Calu3 (cell line): ENCODE results near the gene PROK1. TPM values are rescaled to one million over a fixed set of nuclear protein-coding genes. Genes with fewer than 3 reads are reported as not detected.

Experiments used
- BruUV-seq: library from RNA; stranded (reverse); fragments of 400-500 nt; replicated peaks from 2 replicates; lab custom pipeline; 2021; lab: Mats Ljungman, UMichigan
- CTCF ChIA-PET: fragments of 300-600 bp; sonication (Branson Sonifier 250); formaldehyde crosslinking; loops from one replicate; lab custom pipeline; 2022; ENCODE audit warnings: antibody characterized with exemption; lab: Charles Lee
- DNase-seq: peaks from one replicate; pipeline ENCODE4 v3.0.0; 2022
- H3K27ac Mint-ChIP-seq: one replicate; pipeline ENCODE4 v1.8.0; 2022; ENCODE audit warnings: mixed read lengths; ENCODE audit not compliant: unreplicated experiment
- H3K27me3 Mint-ChIP-seq: one replicate; pipeline ENCODE4 v1.8.0; 2022; ENCODE audit warnings: mixed read lengths; ENCODE audit not compliant: unreplicated experiment
- H3K36me3 Mint-ChIP-seq: one replicate; pipeline ENCODE4 v1.8.0; 2022; ENCODE audit warnings: mild to moderate bottlenecking, moderate library complexity, mixed read lengths; ENCODE audit not compliant: insufficient read depth, unreplicated experiment
- H3K4me1 Mint-ChIP-seq: one replicate; pipeline ENCODE4 v1.8.0; 2022; ENCODE audit warnings: mild to moderate bottlenecking, low read depth, mixed read lengths; ENCODE audit not compliant: unreplicated experiment
- H3K4me3 Mint-ChIP-seq: one replicate; pipeline ENCODE4 v1.8.0; 2022; ENCODE audit warnings: mild to moderate bottlenecking, low read depth, moderate library complexity, mixed read lengths; ENCODE audit not compliant: unreplicated experiment
- H3K9me3 Mint-ChIP-seq: one replicate; pipeline ENCODE4 v1.8.0; 2022; ENCODE audit warnings: low read depth, mixed read lengths; ENCODE audit not compliant: unreplicated experiment
- CTCF ChIP-seq: fragments of 200-600 bp; IDR thresholded peaks from one replicate; pipeline ENCODE4 v1.8.0; 2022; ENCODE audit warnings: antibody characterized with exemption; ENCODE audit not compliant: unreplicated experiment
- intact Hi-C: fragments of 100-400 bp; cut with micrococcal nuclease; formaldehyde crosslinking; loops from one replicate; pipeline ENCODE4 v1.10.0; 2022; ENCODE audit not compliant: unreplicated experiment
- total RNA-seq: library from RNA; stranded (reverse); gene quantifications from 2 replicates; pipeline ENCODE4 v1.2.3, GENCODE V29; 2022

The PROK1 gene
- total RNA-seq, 1 experiment from 2014 or later, result not detected

GRCh38 chr1:110420874-110421793 is 29.8 kb upstream of the PROK1 start:
- intact Hi-C loops, result no loop called here
- no peak for DNase-seq
- no peaks in the 10 kb centered on the region for H3K36me3 Mint-ChIP-seq
- H3K9me3 Mint-ChIP-seq, result no peaks in the 10 kb centered on the region
- no peak overlapping the region for H3K27ac Mint-ChIP-seq
- H3K4me3 Mint-ChIP-seq, result no peak overlapping the region
- no peak for TF ChIP-seq CTCF
- CTCF ChIA-PET, result no interaction called here
- no TSS peak for BruUV-seq
- H3K27me3 Mint-ChIP-seq, result peaks cover 24% of the 10 kb centered on the region
- no peaks in the 10 kb centered on the region for H3K4me1 Mint-ChIP-seq

- Mint-ChIP-seq H3K4me3 (no peak overlapping the region), H3K27ac (no peak overlapping the region), H3K36me3 (no peaks in the 10 kb centered on the region), H3K4me1 (no peaks in the 10 kb centered on the region), H3K27me3 (peaks cover 22% of the 10 kb centered on the region), H3K9me3 (no peaks in the 10 kb centered on the region)
- DNase-seq, result no peak
- no peak for TF ChIP-seq CTCF
- intact Hi-C loops, result no loop called here
- no TSS peak for BruUV-seq
- CTCF ChIA-PET, result no interaction called here
Measured at GRCh38 chr1:110424699-110425611, 26.0 kb upstream of the PROK1 start.

GRCh38 chr1:110425612-110426152 is 25.3 kb upstream of the PROK1 start:
- no peaks in the 10 kb centered on the region for H3K36me3 Mint-ChIP-seq
- DNase-seq, result no peak
- TF ChIP-seq CTCF, result no peak
- H3K9me3 Mint-ChIP-seq, result no peaks in the 10 kb centered on the region
- intact Hi-C loops, result no loop called here
- no peaks in the 10 kb centered on the region for H3K4me1 Mint-ChIP-seq
- peaks cover 29% of the 10 kb centered on the region for H3K27me3 Mint-ChIP-seq
- H3K27ac Mint-ChIP-seq, result no peak overlapping the region
- H3K4me3 Mint-ChIP-seq, result no peak overlapping the region
- CTCF ChIA-PET, result no interaction called here
- BruUV-seq, result no TSS peak

- H3K27me3 Mint-ChIP-seq, result peaks cover 41% of the 10 kb centered on the region
- no peak for TF ChIP-seq CTCF
- no peaks in the 10 kb centered on the region for H3K36me3 Mint-ChIP-seq
- CTCF ChIA-PET, result no interaction called here
- BruUV-seq, result no TSS peak
- intact Hi-C loops, result no loop called here
- no peaks in the 10 kb centered on the region for H3K9me3 Mint-ChIP-seq
- H3K27ac Mint-ChIP-seq, result no peak overlapping the region
- H3K4me1 Mint-ChIP-seq, result no peaks in the 10 kb centered on the region
- H3K4me3 Mint-ChIP-seq, result no peak overlapping the region
- DNase-seq, result no peak
Measured at GRCh38 chr1:110426854-110427253, 24.1 kb upstream of the PROK1 start.
